Islet precursor cell (in vitro differentiated cells): ENCODE measurements around the gene UNC45A.
A peak's percentile ranks its signal among the peaks of the same experiment; 100 is the strongest.
"Not testable (repeated sequence)": the region's sequence is repeated elsewhere in the genome, so short reads cannot be mapped to it uniquely, and the experiment has no call there.

Source experiments
- DNase-seq: peaks from one replicate; pipeline ENCODE4 v3.0.0-alpha.2; 2018

Gene UNC45A

DNA sequence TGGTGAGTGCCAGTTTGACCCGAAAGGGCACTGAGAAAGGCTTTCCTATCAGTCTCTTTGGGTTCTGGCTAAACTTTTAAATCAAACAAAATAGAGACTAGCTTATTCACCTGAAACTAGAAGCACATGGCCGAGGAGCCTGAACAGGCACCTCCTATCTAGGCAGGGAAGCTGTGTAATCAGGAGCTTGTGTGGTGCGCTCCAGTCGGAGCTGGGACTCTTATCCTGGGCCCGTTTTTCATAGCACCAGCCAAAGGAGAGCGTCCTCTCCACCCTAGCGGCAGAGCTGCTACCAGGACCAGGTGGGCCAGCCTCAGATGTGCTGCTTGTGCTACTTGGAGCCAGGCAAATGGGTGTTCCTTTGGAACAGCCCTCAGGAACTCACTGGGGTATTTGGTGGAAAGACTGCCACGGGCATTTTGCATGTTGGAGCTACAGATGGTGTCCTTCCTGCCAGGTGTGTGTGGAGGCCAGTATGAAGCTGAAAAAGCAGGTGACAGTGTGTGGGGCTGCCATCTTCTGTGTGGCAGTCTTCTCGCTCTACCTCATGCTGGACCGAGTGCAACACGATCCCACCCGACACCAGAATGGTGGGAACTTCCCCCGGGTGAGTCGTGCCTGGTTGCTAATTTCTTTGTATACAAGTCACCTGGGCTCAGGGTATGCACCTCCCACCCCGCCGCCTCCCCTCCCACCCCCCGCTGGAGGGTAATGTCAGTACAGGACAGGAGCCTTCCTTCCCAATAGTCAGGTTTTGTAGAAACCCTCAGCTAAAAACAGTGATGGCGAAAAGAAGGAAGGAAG is 31.1 kb upstream of the UNC45A start:
- DNase-seq = peak; percentile 77

DNA sequence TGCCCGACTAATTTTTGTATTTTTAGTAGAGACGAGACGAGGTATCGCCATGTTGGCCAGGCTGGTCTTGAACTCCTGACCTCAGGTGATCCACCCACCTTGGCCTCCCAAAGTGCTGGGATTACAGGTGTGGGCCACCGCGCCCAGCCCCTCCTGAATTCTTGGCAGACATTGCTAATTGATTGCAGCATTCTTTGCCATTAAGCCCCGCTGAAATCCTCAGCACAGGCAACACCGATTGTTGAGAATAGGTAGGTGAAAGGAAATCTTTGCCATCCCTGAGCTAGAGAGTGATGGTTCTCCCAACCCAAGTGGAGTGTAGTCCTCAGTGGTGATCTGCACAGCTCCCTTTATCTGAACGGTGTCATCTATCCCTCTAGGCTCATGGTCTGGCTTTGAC is 30.3 kb upstream of the UNC45A start:
- no peak for DNase-seq

DNA sequence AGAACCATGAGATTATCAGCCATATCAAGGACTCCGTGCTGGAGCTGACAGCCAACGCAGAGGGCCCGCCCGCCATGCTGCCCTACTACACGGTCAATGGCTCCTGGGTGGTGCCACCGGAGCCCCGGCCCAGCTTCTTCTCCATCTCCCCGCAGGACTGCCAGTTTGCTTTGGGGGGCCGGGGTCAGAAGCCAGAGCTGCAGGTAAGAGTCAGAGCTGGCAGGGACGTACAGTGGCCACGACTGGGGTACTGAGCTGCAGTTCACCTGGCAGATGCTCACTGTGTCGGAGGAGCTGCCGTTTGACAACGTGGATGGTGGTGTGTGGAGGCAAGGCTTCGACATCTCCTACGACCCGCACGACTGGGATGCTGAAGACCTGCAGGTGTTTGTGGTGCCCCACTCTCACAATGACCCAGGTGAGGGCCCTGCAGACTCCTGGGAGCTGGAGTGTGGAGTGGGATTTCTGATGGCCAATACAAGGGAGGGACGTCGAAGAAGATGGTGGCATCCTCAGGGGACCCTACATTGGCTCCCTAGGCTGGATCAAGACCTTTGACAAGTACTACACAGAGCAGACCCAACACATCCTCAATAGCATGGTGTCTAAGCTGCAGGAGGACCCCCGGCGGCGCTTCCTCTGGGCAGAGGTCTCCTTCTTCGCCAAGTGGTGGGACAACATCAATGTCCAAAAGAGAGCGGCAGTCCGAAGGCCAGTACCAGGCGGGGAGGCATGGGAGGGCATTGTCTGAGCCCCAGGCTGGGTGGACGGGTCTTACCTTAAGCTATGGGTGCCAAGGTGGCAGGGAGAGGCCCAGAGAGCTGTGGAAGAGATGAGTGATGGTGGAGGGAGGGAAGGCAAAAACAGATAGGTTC is 29.5 kb upstream of the UNC45A start:
- no peak for DNase-seq

DNA sequence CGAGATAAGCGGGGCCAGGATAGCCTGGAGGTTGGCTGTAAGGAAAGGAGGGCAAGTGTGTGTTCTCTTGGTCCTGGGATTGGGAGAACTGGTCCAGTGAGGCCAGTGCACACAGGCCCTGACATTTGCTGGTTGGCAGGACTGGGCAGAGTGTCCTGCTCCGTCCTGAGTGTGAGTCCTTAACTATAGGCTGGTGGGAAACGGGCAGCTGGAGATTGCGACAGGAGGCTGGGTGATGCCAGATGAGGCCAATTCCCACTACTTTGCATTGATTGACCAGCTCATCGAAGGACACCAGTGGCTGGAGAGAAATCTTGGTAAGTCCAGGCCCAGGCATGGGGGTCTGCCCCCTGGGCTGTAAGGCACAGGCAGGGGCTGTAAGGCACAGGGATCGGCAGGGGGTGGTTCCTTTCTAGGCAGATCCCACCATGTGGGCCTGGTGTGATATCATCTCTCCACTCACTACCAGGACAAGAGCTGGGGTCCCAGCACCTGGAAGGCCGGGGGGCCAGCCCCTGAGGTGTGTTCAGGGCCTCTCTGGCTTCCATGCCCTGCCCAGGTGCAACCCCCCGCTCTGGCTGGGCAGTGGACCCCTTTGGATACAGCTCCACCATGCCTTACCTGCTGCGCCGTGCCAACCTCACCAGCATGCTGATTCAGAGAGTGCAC is 28.8 kb upstream of the UNC45A start:
- no peak for DNase-seq

DNA sequence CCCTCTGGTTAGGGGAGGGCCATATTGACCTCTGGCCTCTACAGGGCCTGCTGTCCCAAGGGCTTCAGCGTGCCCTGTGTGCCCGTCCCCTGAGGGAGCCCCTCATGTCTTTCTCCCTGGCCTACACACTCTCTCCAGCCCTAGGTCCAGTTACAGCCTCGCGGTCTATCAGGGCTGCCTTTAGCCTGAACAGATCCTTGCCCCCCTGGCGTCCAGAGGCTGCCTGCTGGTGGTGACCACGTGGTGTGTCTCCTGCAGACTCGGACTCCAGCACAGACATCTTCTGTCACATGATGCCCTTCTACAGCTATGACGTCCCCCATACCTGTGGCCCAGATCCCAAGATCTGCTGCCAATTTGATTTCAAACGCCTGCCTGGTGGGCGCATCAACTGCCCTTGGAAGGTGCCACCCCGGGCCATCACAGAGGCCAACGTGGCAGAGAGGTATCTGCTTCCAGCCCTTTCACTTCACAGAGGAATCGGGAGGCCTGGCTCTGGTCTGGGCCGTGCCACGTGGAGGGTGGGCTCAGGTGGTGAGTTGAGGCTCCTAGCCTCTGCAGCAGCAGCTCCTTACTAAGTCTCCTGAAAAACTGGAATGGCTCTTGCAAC is 27.9 kb upstream of the UNC45A start:
- no peak for DNase-seq

DNA sequence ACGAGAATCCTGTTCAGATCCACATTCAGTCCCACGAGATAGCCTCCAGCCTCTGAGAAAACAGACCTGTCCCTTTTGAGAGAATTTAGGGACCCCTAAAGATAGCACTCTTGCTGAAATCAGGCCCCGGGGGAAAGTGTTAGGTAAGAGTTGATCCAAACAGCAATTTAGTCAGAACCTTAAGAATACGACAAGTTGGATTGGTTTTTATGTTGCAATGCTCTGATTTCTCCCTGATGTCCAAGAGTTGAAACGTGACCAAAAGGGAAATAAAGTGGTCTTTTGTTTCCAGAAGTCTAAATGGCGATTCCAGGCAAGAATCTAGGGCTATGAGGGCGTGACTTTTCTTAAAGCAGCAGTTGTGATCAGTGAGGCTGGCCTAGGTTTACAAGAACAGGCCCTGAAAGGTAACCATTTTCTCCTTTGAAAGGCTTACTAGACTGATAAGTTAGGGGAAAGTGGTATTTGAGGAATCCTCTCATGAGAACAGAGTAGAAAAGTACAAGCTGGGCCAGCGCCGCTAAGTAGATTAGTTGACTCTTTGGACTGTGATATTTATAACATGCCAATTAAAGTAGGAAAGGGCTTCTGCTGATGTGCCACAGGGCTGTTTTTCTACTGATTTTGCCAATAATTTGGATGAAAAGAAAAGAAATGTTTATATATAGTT is 27.1 kb upstream of the UNC45A start:
- DNase-seq = no peak

DNA sequence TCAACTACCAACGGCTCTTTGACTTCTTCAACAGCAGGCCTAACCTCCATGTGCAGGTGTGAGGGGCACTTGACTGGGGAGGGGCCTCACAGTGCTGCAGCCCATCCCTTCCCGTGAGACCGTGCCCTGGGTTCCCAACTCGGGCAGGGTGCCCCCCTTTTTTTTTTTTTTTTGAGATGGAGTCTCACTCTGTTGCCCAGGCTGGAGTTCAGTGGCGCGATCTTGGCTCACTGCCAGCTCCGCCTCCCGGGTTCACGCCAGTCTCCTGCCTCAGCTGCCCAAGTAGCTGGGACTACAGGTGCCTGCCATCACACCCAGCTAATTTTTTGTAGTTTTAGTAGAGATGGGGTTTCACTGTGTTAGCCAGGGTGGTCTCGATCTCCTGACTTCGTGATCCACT is 25.6 kb upstream of the UNC45A start:
- not testable (repeated sequence) for DNase-seq

DNA sequence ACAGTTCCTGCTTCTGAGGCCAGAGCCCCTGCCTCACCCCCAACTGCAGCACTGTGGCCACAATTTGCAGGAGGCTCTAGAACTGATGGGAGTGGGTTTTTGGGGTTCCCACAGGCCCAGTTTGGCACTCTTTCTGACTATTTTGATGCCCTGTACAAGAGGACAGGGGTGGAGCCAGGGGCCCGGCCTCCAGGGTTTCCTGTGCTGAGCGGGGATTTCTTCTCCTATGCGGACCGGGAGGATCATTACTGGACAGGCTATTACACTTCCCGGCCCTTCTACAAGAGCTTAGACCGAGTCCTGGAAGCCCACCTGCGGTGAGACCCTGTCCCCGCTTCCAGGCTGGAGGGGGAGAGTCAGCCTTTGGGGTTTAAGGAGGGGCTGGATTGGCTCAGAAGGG is 25.1 kb upstream of the UNC45A start:
- DNase-seq = no peak

DNA sequence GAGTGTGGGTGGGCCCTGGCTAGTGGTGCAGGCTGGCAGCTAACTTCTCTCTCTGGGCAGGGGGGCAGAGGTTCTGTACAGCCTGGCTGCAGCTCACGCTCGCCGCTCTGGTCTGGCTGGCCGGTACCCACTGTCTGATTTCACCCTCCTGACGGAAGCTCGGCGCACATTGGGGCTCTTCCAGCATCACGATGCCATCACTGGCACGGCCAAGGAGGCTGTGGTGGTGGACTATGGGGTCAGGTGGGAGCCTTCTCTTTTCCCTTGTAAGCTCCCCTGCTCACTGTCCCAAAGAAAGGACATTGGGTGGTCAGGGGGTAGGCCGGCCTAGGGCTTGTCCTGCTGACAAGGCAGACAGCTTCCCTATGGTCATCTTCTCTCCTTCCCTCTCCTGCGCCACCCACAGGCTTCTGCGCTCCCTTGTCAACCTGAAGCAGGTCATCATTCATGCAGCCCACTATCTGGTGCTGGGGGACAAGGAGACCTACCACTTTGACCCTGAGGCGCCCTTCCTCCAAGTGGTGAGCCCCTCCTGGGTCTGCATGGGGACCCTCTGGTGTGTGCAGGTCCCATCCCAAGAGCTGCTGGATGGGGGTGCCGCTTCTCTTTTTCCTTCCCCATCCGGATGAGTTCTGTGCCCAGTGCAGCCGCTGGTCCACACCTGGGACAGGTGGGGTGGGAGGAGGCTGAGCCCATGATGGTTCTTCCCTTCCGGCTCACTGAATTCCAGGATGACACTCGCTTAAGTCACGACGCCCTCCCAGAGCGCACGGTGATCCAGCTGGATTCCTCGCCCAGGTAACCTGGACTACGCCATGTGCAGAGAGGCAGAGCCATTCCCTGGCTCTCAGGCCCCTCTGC is 24.4 kb upstream of the UNC45A start:
- no peak for DNase-seq

DNA sequence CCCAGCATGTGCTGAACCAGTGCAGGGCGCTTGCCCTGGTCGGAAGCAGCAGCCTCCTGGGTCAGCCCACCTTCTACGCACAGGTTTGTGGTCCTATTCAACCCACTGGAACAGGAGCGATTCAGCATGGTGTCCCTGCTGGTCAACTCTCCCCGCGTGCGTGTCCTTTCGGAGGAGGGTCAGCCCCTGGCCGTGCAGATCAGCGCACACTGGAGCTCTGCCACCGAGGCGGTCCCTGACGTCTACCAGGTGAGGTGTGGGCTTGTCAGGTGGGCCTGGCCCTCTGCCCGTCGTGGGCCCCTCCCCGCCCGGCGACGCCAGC is 23.8 kb upstream of the UNC45A start:
- no peak for DNase-seq

DNA sequence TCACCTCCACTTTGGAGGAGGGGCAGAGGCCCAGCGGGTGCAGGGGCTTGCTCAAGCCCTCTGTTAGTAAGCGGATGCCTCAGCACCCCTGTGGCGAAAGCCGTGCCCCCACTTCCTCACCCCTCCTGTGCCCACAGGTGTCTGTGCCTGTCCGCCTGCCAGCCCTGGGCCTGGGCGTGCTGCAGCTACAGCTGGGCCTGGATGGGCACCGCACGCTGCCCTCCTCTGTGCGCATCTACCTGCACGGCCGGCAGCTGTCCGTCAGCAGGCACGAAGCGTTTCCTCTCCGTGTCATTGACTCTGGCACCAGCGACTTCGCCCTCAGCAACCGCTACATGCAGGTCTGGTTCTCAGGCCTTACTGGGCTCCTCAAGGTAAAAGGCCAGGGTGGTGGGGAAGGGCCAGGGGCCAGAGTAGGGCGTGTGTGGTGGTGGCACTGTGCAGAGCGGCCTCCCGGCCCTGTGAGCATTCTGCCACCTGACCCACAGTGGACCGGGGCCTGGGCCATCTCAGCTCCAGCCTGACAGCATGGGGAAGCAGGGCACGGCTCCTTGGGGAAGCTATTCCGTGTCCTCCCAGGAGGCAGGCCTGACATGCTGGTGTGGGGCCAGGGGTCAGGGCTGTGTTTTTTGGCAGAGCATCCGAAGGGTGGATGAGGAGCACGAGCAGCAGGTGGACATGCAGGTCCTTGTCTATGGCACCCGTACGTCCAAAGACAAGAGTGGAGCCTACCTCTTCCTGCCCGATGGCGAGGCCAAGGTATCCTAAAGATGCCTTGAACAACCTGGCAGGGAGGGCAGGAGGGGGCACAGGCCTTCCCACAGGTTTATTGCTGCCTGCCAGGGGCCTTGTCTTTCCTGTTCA is 22.9 kb upstream of the UNC45A start:
- DNase-seq = no peak

DNA sequence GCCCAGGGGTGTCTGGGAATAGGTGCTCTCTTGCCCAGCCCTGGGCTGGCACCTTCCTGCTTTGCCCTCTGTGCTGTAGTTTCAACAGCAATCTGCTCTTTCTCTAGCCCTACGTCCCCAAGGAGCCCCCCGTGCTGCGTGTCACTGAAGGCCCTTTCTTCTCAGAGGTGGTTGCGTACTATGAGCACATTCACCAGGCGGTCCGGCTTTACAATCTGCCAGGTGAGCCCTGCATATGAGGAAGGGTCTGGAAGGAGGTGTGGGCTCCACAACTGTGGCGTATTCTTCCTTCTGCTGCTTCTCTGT is 22.4 kb upstream of the UNC45A start:
- no peak for DNase-seq

DNA sequence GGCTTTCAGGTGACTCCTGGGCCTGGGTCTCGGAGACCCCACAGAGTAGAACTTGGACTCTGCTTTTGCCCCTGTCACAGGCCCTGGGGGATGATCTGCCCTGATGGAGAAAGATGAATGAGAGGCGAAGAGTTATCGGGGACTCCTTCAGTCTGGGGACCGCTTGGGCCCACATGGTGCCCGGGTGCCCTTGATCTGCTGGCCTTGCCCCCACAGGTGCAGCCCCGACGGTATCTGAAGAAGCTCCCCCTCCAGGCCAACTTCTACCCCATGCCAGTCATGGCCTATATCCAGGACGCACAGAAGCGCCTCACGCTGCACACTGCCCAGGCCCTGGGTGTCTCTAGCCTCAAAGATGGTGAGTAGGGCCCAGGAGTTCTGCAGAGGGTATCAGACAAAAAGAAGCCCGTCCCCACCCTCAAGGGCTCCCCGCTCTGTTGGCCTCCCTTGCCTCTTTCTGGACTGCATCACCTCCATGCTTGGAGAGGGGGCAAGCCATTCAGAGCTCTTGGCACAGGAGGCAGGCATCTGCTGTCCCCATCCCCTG is 21.6 kb upstream of the UNC45A start:
- DNase-seq = no peak

DNA sequence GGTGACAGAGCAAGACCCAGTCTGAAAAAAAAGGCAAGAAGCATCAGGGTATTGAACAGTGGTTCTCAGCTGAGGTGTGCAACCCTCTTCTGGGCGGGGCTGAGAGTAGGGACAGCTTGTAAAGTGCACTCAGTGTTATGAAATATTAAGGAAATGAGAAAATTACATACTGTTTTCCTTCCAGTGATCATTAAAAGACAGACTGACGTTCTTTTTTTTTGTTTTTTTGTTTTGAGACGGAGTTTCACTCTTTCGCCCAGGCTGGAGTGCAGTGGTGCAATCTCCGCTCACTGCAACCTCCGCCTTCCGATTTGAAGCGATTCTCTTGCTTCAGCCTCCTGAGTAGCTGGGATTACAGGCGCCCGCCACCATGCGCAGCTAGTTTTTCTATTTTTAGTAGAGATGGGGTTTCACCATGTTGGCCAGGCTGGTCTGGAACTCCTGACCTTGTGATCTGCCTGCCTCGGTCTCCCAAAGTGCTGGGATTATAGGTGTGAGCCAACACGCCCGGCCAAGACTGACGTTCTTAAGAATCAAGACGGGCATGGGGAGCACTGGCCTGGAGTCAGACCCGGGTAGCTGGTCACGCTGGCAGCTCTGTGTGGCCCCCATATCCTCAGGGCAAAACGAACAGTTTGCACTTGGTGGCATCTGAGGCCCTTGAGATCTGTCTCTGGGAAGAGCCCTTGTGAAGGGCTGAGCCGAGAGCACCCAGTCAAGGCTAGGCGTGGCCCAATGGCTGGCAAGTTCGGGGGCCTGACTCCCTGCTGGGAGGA is 20.6 kb upstream of the UNC45A start:
- no peak for DNase-seq

DNA sequence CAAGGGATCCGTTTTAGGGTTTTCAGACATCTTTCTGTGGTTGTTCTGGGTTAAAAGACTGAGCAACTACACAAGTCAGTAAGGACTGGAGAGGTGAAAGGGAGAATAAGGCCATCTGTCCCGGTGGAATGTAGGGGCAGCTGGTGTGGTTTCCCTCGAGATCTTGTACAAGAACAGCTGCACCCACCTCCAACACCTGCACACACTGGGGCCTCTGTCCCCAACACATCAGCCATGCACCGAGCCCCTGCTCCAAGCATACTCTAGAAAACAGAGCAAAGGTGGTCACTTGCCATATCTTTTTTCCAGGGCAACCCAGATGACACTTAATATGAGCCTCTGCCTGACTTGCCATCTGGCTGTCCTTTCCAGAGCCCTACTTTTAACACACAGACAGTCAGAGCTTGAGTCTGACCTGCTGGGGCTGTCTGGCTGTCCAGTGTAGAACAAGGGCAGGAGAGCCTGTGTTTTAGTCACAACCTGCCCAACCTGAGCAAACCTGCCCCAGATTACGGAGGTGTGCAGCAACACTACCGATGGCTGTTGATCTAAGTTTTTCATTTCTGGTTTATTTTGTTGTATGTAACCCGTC is 19.8 kb upstream of the UNC45A start:
- no peak for DNase-seq

DNA sequence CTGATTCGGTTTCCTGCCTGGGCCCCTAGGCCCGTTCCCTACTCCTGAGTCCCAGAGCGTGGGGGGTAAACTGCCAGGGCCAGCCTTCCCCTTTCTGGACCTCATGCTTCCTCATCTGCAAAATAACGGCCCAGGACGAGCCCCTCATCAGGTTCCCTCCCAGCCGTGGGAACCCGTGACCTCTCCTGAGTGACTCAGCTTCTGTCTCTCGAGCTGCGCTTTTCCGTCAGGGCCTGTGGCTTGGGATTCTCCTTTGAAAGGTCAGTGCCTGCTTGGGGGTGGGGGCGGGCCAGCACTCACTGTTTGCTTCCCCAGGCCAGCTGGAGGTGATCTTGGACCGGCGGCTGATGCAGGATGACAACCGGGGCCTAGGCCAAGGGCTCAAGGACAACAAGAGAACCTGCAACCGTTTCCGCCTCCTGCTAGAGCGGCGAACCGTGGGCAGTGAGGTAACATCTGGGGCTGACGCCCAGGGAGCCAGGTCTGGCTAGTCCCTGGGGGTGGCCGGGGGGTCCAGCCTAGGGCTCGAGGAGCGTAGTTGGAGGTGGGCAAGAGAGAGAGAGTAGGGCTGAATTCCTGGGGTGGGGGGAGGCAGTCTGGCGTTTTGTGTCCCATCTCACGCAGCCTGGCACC is 19.2 kb upstream of the UNC45A start:
- peak; percentile 82 for DNase-seq

DNA sequence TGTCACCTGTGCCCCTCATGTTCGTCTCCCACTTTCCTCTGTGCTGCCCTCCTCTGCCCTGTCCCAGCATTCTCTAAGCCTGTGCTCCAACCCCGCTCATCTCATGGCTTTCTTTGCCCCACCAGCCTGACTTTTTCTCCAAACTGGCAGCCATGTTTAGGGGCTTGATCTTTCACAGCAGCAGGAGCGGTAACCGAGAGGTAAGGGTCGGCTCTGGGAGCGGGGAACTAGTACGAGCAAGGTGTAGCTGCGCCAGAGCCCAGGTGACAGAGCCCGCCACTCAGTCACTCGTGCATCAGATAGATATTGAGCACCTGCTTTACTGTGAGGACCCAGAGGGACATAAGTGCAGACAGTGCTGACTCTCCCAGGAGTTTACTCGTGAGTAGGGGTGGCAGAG is 18.6 kb upstream of the UNC45A start:
- no peak for DNase-seq

DNA sequence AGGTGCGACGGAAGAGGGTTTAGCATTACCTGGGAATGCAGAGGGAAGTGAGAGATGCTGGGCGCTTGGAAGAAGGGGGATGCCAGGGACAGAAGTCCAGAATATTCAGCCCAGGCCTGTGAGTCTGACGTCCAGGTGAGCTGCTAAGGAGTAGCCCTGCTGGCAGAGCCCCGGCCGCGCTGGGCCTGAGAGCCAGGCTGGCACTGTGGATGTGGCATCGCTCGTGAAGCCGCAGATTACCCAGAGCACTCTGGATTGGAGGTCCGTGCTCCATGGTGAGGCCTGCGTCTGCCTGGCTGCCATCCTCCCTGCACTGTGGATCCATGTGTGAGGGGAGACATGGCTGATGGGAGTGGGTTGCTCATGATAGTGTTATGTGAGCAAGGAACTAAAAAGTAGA is 17.5 kb upstream of the UNC45A start:
- no peak for DNase-seq
